Effector memory CD4-positive, alpha-beta T cell (primary cell): ENCODE data around the gene TMBIM6.

ENCODE experiments used
- DNase-seq, 3 donors: peaks; one replicate each; pipeline ENCODE4 v3.0.0-alpha.2; 2020
- H3K27ac ChIP-seq: 2 replicates; pipeline ENCODE4 v1.7.0; 2013; ENCODE audit warnings: mild to moderate bottlenecking, low read length, moderate library complexity; ENCODE audit not compliant: insufficient read depth, poor library complexity, severe bottlenecking
- H3K27me3 ChIP-seq: replicated peaks from 2 replicates; pipeline ENCODE4 v1.7.0; 2013; ENCODE audit warnings: mild to moderate bottlenecking, low read length; ENCODE audit not compliant: insufficient read depth, control insufficient read depth, poor library complexity, severe bottlenecking
- H3K36me3 ChIP-seq: 2 replicates; pipeline ENCODE4 v1.7.0; 2013; ENCODE audit warnings: mild to moderate bottlenecking, low read length, moderate library complexity; ENCODE audit not compliant: control insufficient read depth, insufficient read depth
- H3K4me1 ChIP-seq: 2 replicates; pipeline ENCODE4 v1.7.0; 2013; ENCODE audit warnings: low read length, mild to moderate bottlenecking; ENCODE audit not compliant: control insufficient read depth, insufficient read depth, poor library complexity, severe bottlenecking
- H3K4me3 ChIP-seq: 2 replicates; pipeline ENCODE4 v1.7.0; 2013; ENCODE audit warnings: low read length, low read depth, mild to moderate bottlenecking; ENCODE audit not compliant: insufficient read depth, poor library complexity, severe bottlenecking
- H3K9me3 ChIP-seq: 2 replicates; pipeline ENCODE4 v1.7.0; 2013; ENCODE audit warnings: mild to moderate bottlenecking, low read length, moderate library complexity; ENCODE audit not compliant: control insufficient read depth

The TMBIM6 gene

DNA sequence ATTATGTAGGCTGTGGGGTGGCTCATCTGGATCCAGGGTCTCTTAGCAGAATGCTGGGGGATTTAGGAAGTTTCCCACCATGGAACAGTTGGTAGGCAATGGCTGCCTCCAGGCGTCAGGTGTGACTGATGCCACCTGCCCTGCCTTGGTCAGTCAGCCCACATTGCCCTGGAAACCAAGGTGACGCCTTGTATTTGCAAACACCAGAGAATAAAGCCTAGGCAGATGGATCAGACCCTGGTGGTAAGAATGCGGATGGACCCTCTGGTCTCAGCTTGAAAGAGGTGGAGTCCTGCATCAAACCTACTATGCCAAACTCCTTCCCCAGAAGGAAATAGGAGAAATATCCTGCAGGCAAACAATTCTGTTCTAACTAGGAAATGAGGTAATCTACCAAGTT is 48.6 kb downstream of the TMBIM6 start:
- no peak overlapping the region for H3K4me3 ChIP-seq
- H3K27ac ChIP-seq, result no peak overlapping the region
- no peaks in the 10 kb centered on the region for H3K27me3 ChIP-seq
- H3K36me3 ChIP-seq, result no peaks in the 10 kb centered on the region
- DNase-seq, result no peak
- no peaks in the 10 kb centered on the region for H3K4me1 ChIP-seq
- H3K9me3 ChIP-seq, result no peaks in the 10 kb centered on the region

DNA sequence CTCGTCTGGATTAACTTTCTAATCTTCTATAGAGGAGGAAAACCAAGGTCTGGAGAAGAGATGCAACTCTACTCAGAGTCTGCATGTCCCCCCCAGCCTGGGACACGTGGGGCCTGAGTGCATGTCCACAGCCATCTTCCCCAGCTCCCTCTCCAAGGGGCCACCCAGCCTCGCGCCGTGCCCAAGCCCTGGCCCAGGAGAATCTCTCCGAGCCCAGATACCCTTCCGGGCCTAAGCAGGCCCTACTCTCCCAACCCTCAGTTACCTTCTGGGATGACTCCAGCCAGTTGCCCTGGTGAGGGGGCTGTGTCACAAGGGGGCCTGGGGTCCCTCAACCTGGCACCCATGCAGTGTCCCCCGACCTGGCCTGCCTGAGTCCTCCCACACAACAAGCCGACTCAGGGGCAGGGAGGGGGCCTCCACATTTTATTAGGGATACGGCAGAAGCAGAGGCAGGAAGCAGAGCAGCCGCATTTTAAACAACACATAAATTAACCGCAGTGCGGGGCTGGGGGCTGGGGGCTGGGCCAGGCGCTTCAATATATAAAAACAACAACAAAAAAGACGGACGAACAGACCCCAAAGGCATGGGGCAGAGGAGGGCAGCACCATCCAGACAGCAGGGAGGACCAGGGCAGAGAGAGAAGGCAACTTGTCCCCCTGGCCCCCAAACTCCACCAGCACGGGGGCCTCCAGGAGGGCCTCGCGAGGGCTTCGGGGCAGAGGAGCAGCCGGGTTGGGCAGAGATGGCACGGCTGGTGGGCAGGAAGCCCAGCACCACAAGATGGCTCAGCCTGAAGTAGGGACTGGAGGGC is 49.6 kb downstream of the TMBIM6 start:
- DNase-seq, result no peak
- no peaks in the 10 kb centered on the region for H3K36me3 ChIP-seq
- no peak overlapping the region for H3K27ac ChIP-seq

GRCh38 chr12:49791700-49792099 is 50.3 kb downstream of the TMBIM6 start:
- no peaks in the 10 kb centered on the region for H3K36me3 ChIP-seq
- H3K4me3 ChIP-seq, result no peak overlapping the region
- DNase-seq, result no peak

More for the DNA sequence above, 49.6 kb downstream of the TMBIM6 start:
- no peaks in the 10 kb centered on the region for H3K9me3 ChIP-seq
- no peak overlapping the region for H3K4me3 ChIP-seq
- no peaks in the 10 kb centered on the region for H3K4me1 ChIP-seq
- no peaks in the 10 kb centered on the region for H3K27me3 ChIP-seq

DNA sequence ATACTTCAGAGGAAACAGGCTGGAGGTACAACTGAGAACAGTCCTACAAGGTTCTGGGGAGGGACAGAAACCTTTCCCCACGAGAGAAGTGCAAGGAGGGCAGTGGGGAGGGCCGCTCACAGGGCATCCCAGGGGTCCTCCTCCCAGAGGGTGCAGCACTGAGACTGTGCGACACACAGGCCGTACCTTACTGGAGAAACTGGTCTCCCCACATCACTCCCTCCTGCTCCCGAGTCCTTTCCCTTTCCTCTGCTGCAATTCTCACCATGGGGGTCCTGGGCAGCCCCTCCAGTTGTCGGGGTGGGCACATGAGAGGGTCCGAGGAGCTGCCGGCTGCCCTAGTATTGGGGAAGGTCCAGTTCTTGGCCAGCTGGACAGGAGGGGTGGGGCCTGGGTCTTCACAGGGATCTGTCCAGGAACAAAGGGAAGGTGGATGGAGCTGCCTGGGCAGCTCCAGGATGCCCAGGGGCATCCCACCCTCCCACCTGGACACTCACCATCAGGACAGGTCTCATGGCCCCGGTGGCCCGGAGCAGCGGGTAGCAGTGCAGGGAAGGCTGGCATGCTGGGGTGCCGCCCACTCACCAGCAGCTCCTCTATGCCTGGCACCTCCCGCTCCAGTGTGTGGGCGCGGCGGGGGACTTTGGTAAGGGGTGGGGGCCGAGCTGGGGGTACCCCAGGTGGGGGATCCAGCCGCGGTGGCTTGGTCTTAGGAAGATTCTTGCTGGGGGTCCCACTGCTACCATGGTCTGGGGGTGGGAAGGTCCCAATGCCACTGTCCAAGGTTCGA is 51.0 kb downstream of the TMBIM6 start:
- no peaks in the 10 kb centered on the region for H3K36me3 ChIP-seq
- no peak for DNase-seq
- H3K9me3 ChIP-seq, result no peaks in the 10 kb centered on the region
- no peaks in the 10 kb centered on the region for H3K27me3 ChIP-seq
- no peaks in the 10 kb centered on the region for H3K4me1 ChIP-seq
- H3K4me3 ChIP-seq, result no peak overlapping the region
- no peak overlapping the region for H3K27ac ChIP-seq

More at GRCh38 chr12:49791700-49792099, 50.3 kb downstream of the TMBIM6 start:
- Histone ChIP-seq H3K27ac (no peak overlapping the region), H3K4me1 (no peaks in the 10 kb centered on the region), H3K9me3 (no peaks in the 10 kb centered on the region), H3K27me3 (no peaks in the 10 kb centered on the region)

- no peaks in the 10 kb centered on the region for H3K4me1 ChIP-seq
- no peak overlapping the region for H3K27ac ChIP-seq
- H3K4me3 ChIP-seq, result no peak overlapping the region
- no peaks in the 10 kb centered on the region for H3K27me3 ChIP-seq
- no peaks in the 10 kb centered on the region for H3K36me3 ChIP-seq
- H3K9me3 ChIP-seq, result no peaks in the 10 kb centered on the region
- DNase-seq, result no peak
Observed at GRCh38 chr12:49792976-49793580, 51.7 kb downstream of the TMBIM6 start.

DNA sequence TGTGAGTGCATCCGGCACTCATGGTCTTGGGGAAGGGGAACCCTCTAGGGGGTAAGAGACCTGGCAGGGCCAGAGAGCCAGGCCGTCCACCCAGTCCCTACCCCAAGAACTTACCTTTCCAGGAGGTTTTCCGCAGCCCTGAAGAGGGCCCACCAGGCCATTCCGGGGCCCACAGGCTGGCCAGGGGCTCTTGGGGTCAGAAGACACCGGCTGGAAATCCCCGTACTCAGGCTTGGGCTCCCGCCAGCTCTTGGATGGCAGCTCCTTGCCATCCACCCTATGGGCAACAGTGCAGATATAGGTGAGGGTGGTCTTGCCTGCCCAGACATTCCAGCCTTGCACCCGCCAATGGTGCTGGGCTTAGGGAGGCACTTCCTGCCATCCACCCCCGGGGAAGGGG is 52.3 kb downstream of the TMBIM6 start:
- Histone ChIP-seq H3K27ac (no peak overlapping the region), H3K27me3 (no peaks in the 10 kb centered on the region), H3K9me3 (no peaks in the 10 kb centered on the region), H3K4me3 (no peak overlapping the region), H3K4me1 (no peaks in the 10 kb centered on the region), H3K36me3 (no peaks in the 10 kb centered on the region)
- no peak for DNase-seq

GRCh38 chr12:49794021-49794420 is 52.7 kb downstream of the TMBIM6 start:
- Histone ChIP-seq H3K27ac (no peak overlapping the region), H3K4me3 (no peak overlapping the region), H3K4me1 (no peaks in the 10 kb centered on the region), H3K27me3 (no peaks in the 10 kb centered on the region), H3K9me3 (no peaks in the 10 kb centered on the region), H3K36me3 (no peaks in the 10 kb centered on the region)
- DNase-seq, result no peak

- H3K36me3 ChIP-seq, result no peaks in the 10 kb centered on the region
- no peak for DNase-seq
- no peaks in the 10 kb centered on the region for H3K9me3 ChIP-seq
- no peaks in the 10 kb centered on the region for H3K27me3 ChIP-seq
- no peak overlapping the region for H3K4me3 ChIP-seq
- H3K27ac ChIP-seq, result no peak overlapping the region
- H3K4me1 ChIP-seq, result no peaks in the 10 kb centered on the region
Observed at GRCh38 chr12:49794811-49795653, 53.7 kb downstream of the TMBIM6 start.

GRCh38 chr12:49795654-49796105 is 54.3 kb downstream of the TMBIM6 start:
- no peaks in the 10 kb centered on the region for H3K36me3 ChIP-seq
- no peaks in the 10 kb centered on the region for H3K9me3 ChIP-seq
- no peaks in the 10 kb centered on the region for H3K4me1 ChIP-seq
- H3K27ac ChIP-seq, result no peak overlapping the region
- no peak overlapping the region for H3K4me3 ChIP-seq
- no peaks in the 10 kb centered on the region for H3K27me3 ChIP-seq
- DNase-seq, result no peak
